Testis (tissue), 2 donors: ENCODE data around the gene SAMD11.
"Not testable (repeated sequence)": the region's sequence is repeated elsewhere in the genome, so short reads cannot be mapped to it uniquely, and the experiment has no call there.

Experiments
- CTCF ChIP-seq, 3 experiments: fragments of 450-650 bp in 2 of 3; fragments of 200-600 bp in 1 of 3; sonication (generic) in 1 of 3; IDR thresholded peaks; one replicate each; pipeline ENCODE4 v1.5.1; 2016 to 2019; ENCODE audit warnings: antibody characterized with exemption in 3 of 3, mild to moderate bottlenecking in 2 of 3, moderate library complexity in 1 of 3
- POLR2A ChIP-seq: fragments of 450-650 bp; IDR thresholded peaks from one replicate; pipeline ENCODE4 v1.6.1; 2017; ENCODE audit warnings: antibody characterized with exemption, mild to moderate bottlenecking, moderate library complexity

GRCh38 chr1:991275-991674 is 67.6 kb downstream of the SAMD11 start:
- TF ChIP-seq POLR2A; CTCF (IDR thresholded peaks at IDR 0.05): not testable (repeated sequence)
